IgD-negative memory B cell (primary cell): ENCODE measurements around the gene PSMC4. TPM values are rescaled to one million over a fixed set of nuclear protein-coding genes. Genes with fewer than 3 reads are reported as not detected.
"Not testable (repeated sequence)": the region's sequence is repeated elsewhere in the genome, so short reads cannot be mapped to it uniquely, and the experiment has no call there.

ENCODE experiments used
- H3K27ac Mint-ChIP-seq, 3 donors: one replicate each; pipeline ENCODE4 v1.8.0; 2020 to 2022; ENCODE audit warnings: mild to moderate bottlenecking in 3 of 3, mixed read lengths in 3 of 3, moderate library complexity in 1 of 3
- H3K27me3 Mint-ChIP-seq: one replicate; pipeline ENCODE4 v1.8.0; 2021; ENCODE audit warnings: mixed read lengths
- H3K36me3 Mint-ChIP-seq: one replicate; pipeline ENCODE4 v1.8.0; 2020; ENCODE audit warnings: mild to moderate bottlenecking, mixed read lengths
- H3K4me1 Mint-ChIP-seq, 3 donors: one replicate each; pipeline ENCODE4 v1.8.0; 2020 to 2022; ENCODE audit warnings: mixed read lengths in 3 of 3, mild to moderate bottlenecking in 1 of 3
- H3K4me3 Mint-ChIP-seq, 4 donors: one replicate each; pipeline ENCODE4 v1.8.0; 2020 to 2022; ENCODE audit warnings: mild to moderate bottlenecking in 4 of 4, mixed read lengths in 4 of 4, moderate library complexity in 3 of 4
- H3K9me3 Mint-ChIP-seq, 3 donors: one replicate each; pipeline ENCODE4 v1.8.0; 2020 to 2021; ENCODE audit warnings: mixed read lengths in 3 of 3, mild to moderate bottlenecking in 1 of 3
- polyA plus RNA-seq: library from polyadenylated mRNA; unstranded; fragments of 300-500 nt; fragmentation: Illumina TruSeq; gene quantifications from one replicate; pipeline ENCODE4 v1.2.3, GENCODE V29; 2021

Gene PSMC4
- polyA plus RNA-seq, 1 donor from 2014 or later = 98.9 TPM

DNA sequence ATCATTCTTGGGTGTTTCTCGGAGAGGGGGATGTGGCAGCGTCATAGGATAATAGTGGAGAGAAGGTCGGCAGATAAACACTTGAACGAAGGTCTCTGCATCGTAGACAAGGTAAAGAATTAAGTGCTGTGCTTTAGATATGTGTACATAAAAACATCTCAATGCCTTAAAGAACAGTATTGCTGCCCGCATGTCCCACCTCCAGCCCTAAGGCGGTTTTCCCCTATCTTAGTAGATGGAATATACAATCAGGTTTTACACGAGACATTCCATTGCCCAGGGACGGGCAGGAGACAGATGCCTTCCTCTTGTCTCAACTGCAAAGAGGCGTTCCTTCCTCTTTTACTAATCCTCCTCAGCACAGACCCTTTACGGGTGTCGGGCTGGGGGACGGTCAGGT, 11.6 kb upstream of the PSMC4 start:
- H3K9me3 Mint-ChIP-seq, H3K27me3 Mint-ChIP-seq, H3K36me3 Mint-ChIP-seq: not testable (repeated sequence)
- peaks cover 13 to 20% (median 19%) of the 10 kb centered on the region in 3 donors for H3K4me1 Mint-ChIP-seq
- peak overlapping the region; percentile 1 to 76 (median 39) for H3K4me3 Mint-ChIP-seq
- peak overlapping the region in 1 of 3 donors; percentile 59 for H3K27ac Mint-ChIP-seq

DNA sequence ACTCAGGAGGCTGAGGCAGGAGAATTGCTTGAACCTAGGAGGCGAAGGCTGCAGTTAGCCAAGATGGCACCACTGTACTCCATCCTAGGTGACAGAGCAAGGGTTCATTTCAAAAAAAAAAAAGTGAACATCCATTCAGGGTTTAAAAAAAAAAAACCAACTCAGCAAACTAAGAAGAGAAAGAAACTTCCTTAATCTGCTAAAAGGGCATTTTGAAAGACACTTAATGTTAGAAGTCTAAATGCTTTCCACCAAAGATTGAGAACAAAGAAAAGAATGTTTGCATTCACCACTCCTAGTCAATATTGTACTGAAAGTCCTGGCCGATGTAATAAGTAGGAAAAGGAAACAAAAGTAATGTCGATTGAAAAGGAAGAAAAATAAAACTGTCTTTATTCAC, 7.1 kb upstream of the PSMC4 start:
- H3K4me3 Mint-ChIP-seq = no peak overlapping the region
- H3K27ac Mint-ChIP-seq = no peak overlapping the region
- peaks cover 4% of the 10 kb centered on the region for H3K36me3 Mint-ChIP-seq
- peaks cover 11 to 18% (median 13%) of the 10 kb centered on the region in 3 donors for H3K4me1 Mint-ChIP-seq
- peaks cover 3% of the 10 kb centered on the region for H3K27me3 Mint-ChIP-seq
- H3K9me3 Mint-ChIP-seq = no peaks in the 10 kb centered on the region

DNA sequence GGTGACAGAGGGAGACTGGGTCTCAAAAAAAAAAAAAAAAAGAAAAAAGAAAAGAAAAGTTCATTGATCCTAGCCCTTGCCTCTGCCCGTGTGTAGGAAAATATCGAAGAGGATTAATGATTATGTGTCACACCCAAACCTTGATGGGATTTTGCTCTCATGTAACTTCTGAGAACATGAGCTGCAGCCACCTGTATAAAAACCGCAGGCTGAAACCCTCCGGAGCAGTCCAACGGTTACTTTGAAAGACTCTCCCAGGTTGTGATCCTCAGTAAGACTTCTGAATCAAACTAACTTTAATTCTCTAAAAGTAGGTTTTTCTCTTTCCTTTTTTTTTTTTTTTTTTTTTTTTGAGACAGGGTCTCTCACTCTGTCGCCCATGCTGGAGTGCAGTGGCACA, 4.3 kb upstream of the PSMC4 start:
- Mint-ChIP-seq H3K9me3 (no peaks in the 10 kb centered on the region), H3K4me1 (peaks cover 17 to 20% (median 18%) of the 10 kb centered on the region in 3 donors), H3K36me3 (peaks cover 7% of the 10 kb centered on the region), H3K4me3 (no peak overlapping the region), H3K27ac (no peak overlapping the region), H3K27me3 (no peaks in the 10 kb centered on the region)

DNA sequence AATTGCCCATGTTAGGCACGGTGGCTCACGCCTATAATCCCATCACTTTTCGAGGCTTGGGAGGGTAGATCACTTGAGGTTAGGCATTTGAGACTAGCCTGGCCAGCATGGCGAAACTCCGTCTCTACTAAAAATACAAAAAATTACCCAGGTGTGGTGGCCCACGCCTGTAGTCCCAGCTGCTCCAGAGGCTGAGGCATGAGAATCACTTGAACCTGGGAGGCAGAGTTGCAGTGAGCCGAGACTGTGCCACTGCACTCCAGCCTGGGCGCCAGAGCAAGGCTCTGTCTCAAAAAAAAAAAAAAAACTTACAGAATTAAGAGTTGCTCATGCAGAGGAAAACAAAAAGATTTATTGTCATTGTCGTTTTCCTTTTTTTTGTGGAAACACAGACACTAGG, 3.4 kb upstream of the PSMC4 start:
- Mint-ChIP-seq H3K4me3 (no peak overlapping the region), H3K36me3 (peaks cover 7% of the 10 kb centered on the region), H3K9me3 (no peaks in the 10 kb centered on the region), H3K4me1 (peaks cover 20 to 24% (median 21%) of the 10 kb centered on the region in 3 donors), H3K27me3 (no peaks in the 10 kb centered on the region), H3K27ac (peak overlapping the region in 1 of 3 donors; percentile 52)

GRCh38 chr19:39968789-39969188, 2.2 kb upstream of the PSMC4 start:
- Mint-ChIP-seq H3K9me3 (no peaks in the 10 kb centered on the region), H3K36me3 (peaks cover 7% of the 10 kb centered on the region), H3K4me1 (peaks cover 19 to 27% (median 21%) of the 10 kb centered on the region in 3 donors), H3K27ac (peak overlapping the region; percentile 46 to 97 (median 70)), H3K4me3 (peak overlapping the region in 3 of 4 donors; percentile 15 to 88 (median 41)), H3K27me3 (no peaks in the 10 kb centered on the region)

DNA sequence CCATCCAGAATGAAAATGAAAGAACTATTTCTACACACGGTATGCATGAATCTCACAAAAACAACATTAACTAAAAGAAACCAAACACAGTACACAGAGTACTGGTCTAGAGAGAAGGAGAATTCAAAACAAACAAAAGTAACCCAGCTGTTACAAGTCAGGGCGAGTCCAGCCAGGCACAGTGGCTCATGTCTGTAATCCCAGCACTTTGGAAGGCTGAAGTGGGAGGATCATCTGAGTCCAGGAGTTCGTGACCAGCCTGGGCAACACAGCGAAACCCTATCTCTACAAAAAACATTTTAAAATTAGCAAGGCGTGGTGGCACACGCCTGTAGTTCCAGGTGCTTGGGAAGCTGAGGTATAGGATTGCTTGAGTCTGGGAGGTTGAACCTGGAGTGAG, 1.7 kb upstream of the PSMC4 start:
- Mint-ChIP-seq H3K4me3 (peak overlapping the region; percentile 15 to 98 (median 93)), H3K36me3 (peaks cover 7% of the 10 kb centered on the region), H3K9me3 (no peaks in the 10 kb centered on the region), H3K27ac (peak overlapping the region; percentile 70 to 98 (median 97)), H3K4me1 (peaks cover 19 to 29% (median 21%) of the 10 kb centered on the region in 3 donors), H3K27me3 (no peaks in the 10 kb centered on the region)

- peak overlapping the region; percentile 70 to 98 (median 97) for H3K27ac Mint-ChIP-seq
- peaks cover 19 to 29% (median 21%) of the 10 kb centered on the region in 3 donors for H3K4me1 Mint-ChIP-seq
- no peaks in the 10 kb centered on the region for H3K9me3 Mint-ChIP-seq
These were observed 1.1 kb upstream of the PSMC4 start for GRCh38 chr19:39969681-39970424.

DNA sequence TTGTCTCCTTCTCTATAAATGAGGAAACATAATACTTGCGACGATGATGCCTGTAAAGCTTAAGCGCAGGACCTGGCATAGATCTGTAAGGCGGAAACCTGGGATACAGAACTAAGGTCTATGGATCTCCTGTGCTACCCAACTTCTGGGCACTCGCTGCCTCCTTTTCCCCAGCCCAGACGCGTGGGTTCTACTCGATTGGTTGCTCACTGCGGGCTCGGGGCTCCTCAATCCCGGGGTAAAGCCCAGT, 615 bp upstream of the PSMC4 start:
- Mint-ChIP-seq H3K27ac (peak overlapping the region; percentile 70 to 98 (median 97)), H3K9me3 (no peaks in the 10 kb centered on the region), H3K4me3 (peak overlapping the region; percentile 88 to 98 (median 96)), H3K27me3 (no peaks in the 10 kb centered on the region), H3K36me3 (peaks cover 7% of the 10 kb centered on the region), H3K4me1 (peaks cover 19 to 29% (median 21%) of the 10 kb centered on the region in 3 donors)

More at GRCh38 chr19:39969681-39970424, 1.1 kb upstream of the PSMC4 start:
- no peaks in the 10 kb centered on the region for H3K27me3 Mint-ChIP-seq
- H3K4me3 Mint-ChIP-seq = peak overlapping the region; percentile 88 to 98 (median 96)
- H3K36me3 Mint-ChIP-seq = peaks cover 7% of the 10 kb centered on the region

- Mint-ChIP-seq H3K27me3 (no peaks in the 10 kb centered on the region), H3K27ac (peak overlapping the region; percentile 70 to 98 (median 97)), H3K36me3 (peaks cover 11% of the 10 kb centered on the region), H3K4me3 (peak overlapping the region; percentile 88 to 98 (median 96)), H3K4me1 (peaks cover 19 to 29% (median 21%) of the 10 kb centered on the region in 3 donors), H3K9me3 (no peaks in the 10 kb centered on the region)
These were observed 543 bp downstream of the PSMC4 start for GRCh38 chr19:39971380-39972035.

- Mint-ChIP-seq H3K4me3 (peak overlapping the region in 1 of 4 donors; percentile 40), H3K36me3 (peaks cover 17% of the 10 kb centered on the region)
These were observed 3.6 kb downstream of the PSMC4 start for GRCh38 chr19:39974377-39975155.

DNA sequence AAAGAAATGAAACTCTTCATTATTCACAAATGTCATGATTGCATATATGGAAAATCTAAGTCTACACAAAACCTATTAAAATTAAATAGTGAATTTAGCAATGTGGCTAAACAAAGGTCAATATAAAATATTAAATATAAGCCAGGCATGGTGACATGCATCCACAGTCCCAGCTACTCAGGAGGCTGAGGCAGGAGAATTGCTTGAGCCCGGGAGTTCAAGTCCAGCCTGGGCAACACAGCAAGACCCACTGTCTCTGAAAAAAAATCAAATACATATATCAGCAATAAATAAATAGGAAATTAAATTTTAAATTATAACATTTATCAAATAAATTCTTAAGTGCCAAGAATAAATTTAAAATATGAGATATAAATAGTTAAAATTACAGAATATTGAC, 11.9 kb downstream of the PSMC4 start:
- Mint-ChIP-seq H3K4me3 (no peak overlapping the region), H3K9me3 (peaks cover 6 to 32% (median 11%) of the 10 kb centered on the region in 3 donors), H3K36me3 (peaks cover 15% of the 10 kb centered on the region), H3K4me1 (peaks cover 0 to 2% (median 0%) of the 10 kb centered on the region in 3 donors), H3K27me3 (no peaks in the 10 kb centered on the region), H3K27ac (no peak overlapping the region)

More at GRCh38 chr19:39974377-39975155, 3.6 kb downstream of the PSMC4 start:
- H3K27ac Mint-ChIP-seq = no peak overlapping the region
- no peaks in the 10 kb centered on the region for H3K9me3 Mint-ChIP-seq
- peaks cover 13 to 19% (median 16%) of the 10 kb centered on the region in 3 donors for H3K4me1 Mint-ChIP-seq
- no peaks in the 10 kb centered on the region for H3K27me3 Mint-ChIP-seq

GRCh38 chr19:39983695-39984300, 12.8 kb downstream of the PSMC4 start:
- Mint-ChIP-seq H3K27ac (peak overlapping the region in 1 of 3 donors; percentile 14), H3K27me3 (no peaks in the 10 kb centered on the region), H3K4me1 (peaks cover 0 to 2% (median 1%) of the 10 kb centered on the region in 3 donors)

DNA sequence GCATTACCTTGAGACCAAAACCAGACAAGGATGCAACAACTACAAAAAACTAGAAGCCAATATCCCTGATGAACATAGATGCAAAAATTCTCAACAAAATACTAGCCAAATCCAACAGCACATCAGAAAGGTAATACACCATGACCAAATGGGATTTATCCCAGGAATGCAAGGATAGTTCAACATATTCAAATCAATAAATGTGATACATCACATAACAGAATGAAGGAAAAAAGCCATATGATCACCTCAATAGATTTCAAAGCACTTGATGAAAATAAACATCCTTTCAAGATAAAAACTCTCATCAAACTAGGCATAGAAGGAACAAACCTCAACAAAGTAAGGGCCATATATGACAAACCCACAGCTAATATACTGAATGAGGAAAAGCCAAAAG, 15.7 kb downstream of the PSMC4 start:
- peaks cover 8% of the 10 kb centered on the region for H3K36me3 Mint-ChIP-seq
- no peaks in the 10 kb centered on the region for H3K27me3 Mint-ChIP-seq
- peaks cover 7 to 12% (median 9%) of the 10 kb centered on the region in 3 donors for H3K4me1 Mint-ChIP-seq
- H3K4me3 Mint-ChIP-seq = no peak overlapping the region
- H3K9me3 Mint-ChIP-seq = peaks cover 8 to 32% (median 14%) of the 10 kb centered on the region in 3 donors
- no peak overlapping the region for H3K27ac Mint-ChIP-seq

More at GRCh38 chr19:39983695-39984300, 12.8 kb downstream of the PSMC4 start:
- peak overlapping the region in 1 of 4 donors; percentile 58 for H3K4me3 Mint-ChIP-seq
- peaks cover 9% of the 10 kb centered on the region for H3K36me3 Mint-ChIP-seq
- peaks cover 6 to 32% (median 14%) of the 10 kb centered on the region in 3 donors for H3K9me3 Mint-ChIP-seq

DNA sequence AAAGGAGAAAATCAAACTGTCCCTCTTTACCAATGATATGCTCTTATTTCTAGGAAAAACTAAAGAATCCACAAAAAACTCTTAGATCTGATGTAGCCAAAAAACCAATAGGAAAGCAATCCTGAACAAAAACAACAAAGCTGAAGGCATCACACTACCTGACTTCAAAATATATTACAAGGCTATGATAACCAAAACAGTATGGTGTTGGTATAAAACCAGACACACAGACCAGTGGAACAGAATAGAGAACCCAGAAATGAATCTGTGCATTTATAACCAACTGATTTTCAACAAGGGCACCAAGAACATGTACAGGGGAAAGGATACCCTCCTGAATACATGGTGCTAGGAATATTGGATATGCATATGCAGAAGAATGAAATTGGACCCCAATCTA, 16.2 kb downstream of the PSMC4 start:
- peaks cover 8% of the 10 kb centered on the region for H3K36me3 Mint-ChIP-seq
- no peaks in the 10 kb centered on the region for H3K27me3 Mint-ChIP-seq
- H3K9me3 Mint-ChIP-seq = peaks cover 8 to 32% (median 14%) of the 10 kb centered on the region in 3 donors
- no peak overlapping the region for H3K27ac Mint-ChIP-seq
- peaks cover 7 to 14% (median 12%) of the 10 kb centered on the region in 3 donors for H3K4me1 Mint-ChIP-seq
- H3K4me3 Mint-ChIP-seq = no peak overlapping the region
